GM11168 (cell line): ENCODE data around the gene SAYSD1.

ENCODE experiments used
- in situ Hi-C: fragments of 300-500 bp; cut with MboI; formaldehyde crosslinking; loops from one replicate; pipeline ENCODE4 v1.12.0; 2022; ENCODE audit warnings: low sequenced_read_pairs; ENCODE audit not compliant: unreplicated experiment

SAYSD1 gene

GRCh38 chr6:39080246-39080875 lies 34.6 kb downstream of the SAYSD1 start:
- in situ Hi-C loops: no loop called here

GRCh38 chr6:39079197-39080125 lies 35.5 kb downstream of the SAYSD1 start:
- in situ Hi-C loops: no loop called here

GRCh38 chr6:39078695-39079094 lies 36.3 kb downstream of the SAYSD1 start:
- in situ Hi-C loops: no loop called here

- in situ Hi-C loops: no loop called here
Observed at GRCh38 chr6:39077882-39078594, 36.9 kb downstream of the SAYSD1 start.

GRCh38 chr6:39076623-39077535 lies 38.1 kb downstream of the SAYSD1 start:
- in situ Hi-C loops: no loop called here

- in situ Hi-C loops: no loop called here
Observed at GRCh38 chr6:39075807-39076622, 39.0 kb downstream of the SAYSD1 start.

- in situ Hi-C loops: no loop called here
Observed at GRCh38 chr6:39075010-39075686, 39.8 kb downstream of the SAYSD1 start.

GRCh38 chr6:39074486-39074885 lies 40.5 kb downstream of the SAYSD1 start:
- in situ Hi-C loops: no loop called here

- in situ Hi-C loops: no loop called here
Observed at GRCh38 chr6:39073471-39074355, 41.3 kb downstream of the SAYSD1 start.

- in situ Hi-C loops: no loop called here
Observed at GRCh38 chr6:39072830-39073229, 42.2 kb downstream of the SAYSD1 start.

GRCh38 chr6:39068391-39068790 lies 46.6 kb downstream of the SAYSD1 start:
- in situ Hi-C loops: no loop called here

GRCh38 chr6:39065561-39065960 lies 49.4 kb downstream of the SAYSD1 start:
- in situ Hi-C loops: no loop called here

GRCh38 chr6:39063526-39063925 lies 51.5 kb downstream of the SAYSD1 start:
- in situ Hi-C loops: no loop called here

GRCh38 chr6:39062014-39062740 lies 52.8 kb downstream of the SAYSD1 start:
- in situ Hi-C loops: no loop called here

GRCh38 chr6:39061588-39061987 lies 53.4 kb downstream of the SAYSD1 start:
- in situ Hi-C loops: no loop called here

- in situ Hi-C loops: no loop called here
Observed at GRCh38 chr6:39061182-39061581, 53.8 kb downstream of the SAYSD1 start.
